NB4 (cell line): ENCODE data around the gene NR1H4.

Source experiments
- CTCF ChIP-seq: IDR thresholded peaks from one replicate; pipeline ENCODE4 v1.5.1; 2012; ENCODE audit warnings: low read depth, low read length
- POLR2A ChIP-seq: IDR thresholded peaks from 2 replicates; pipeline ENCODE4 v1.6.1; 2011; ENCODE audit warnings: mild to moderate bottlenecking; ENCODE audit not compliant: insufficient read length; ENCODE audit errors: extremely low read depth

- TF ChIP-seq CTCF (no peak), POLR2A (no peak)
Measured at GRCh38 chr12:100468126-100468525, 5.5 kb upstream of the NR1H4 start.
